ENCODE results near the gene TRIM21.

GRCh38 chr11:4416306-4416705 lies 22.8 kb upstream of the TRIM21 start:
- TF ChIP-seq ETS1 (CRISPR knock-in tag; IDR thresholded peaks at IDR 0.05) = no peak
- TF ChIP-seq ATF6 (CRISPR knock-in tag; conservative IDR thresholded peaks at IDR 0.05) = no peak
- TF ChIP-seq ZNF280D (CRISPR knock-in tag; IDR thresholded peaks at IDR 0.05) = no peak
- TF ChIP-seq CBX5 (CRISPR knock-in tag; IDR thresholded peaks at IDR 0.05; ENCODE audit: borderline replicate concordance) = no peak
- TF ChIP-seq CEBPB (IDR thresholded peaks at IDR 0.05; ENCODE audit: borderline replicate concordance, low read depth, low read length) = no peak
- no peak for TF ChIP-seq RFX5 (IDR thresholded peaks at IDR 0.05; ENCODE audit: low read depth, low read length)
- no peak for TF ChIP-seq ZNF790 (CRISPR knock-in tag; IDR thresholded peaks at IDR 0.05; ENCODE audit: borderline replicate concordance)
